SK-N-SH treated with all-trans-retinoic acid at 6 μM for 48 hours (cell line): ENCODE measurements around the gene NFIA.

Experiments
- ATAC-seq: fragments of 200-7000 bp; cut with Tn5 transposase; 3 replicates; pipeline ENCODE4 v1.9.1; 2020; ENCODE audit warnings: mild to moderate bottlenecking, moderate library complexity
- BACH2 ChIP-seq: fragments of 250-450 bp; sonication (Bioruptor Pico); IDR thresholded peaks from 2 replicates; pipeline ENCODE4 v1.9.0; 2021; ENCODE audit warnings: mild to moderate bottlenecking, borderline replicate concordance
- GLIS3 ChIP-seq: fragments of 250-450 bp; sonication (Bioruptor Pico); IDR thresholded peaks from 2 replicates; pipeline ENCODE4 v1.5.0; 2020; ENCODE audit warnings: mild to moderate bottlenecking, moderate library complexity
- ISL1 ChIP-seq: fragments of 250-450 bp; sonication (Bioruptor Pico); IDR thresholded peaks from 2 replicates; pipeline ENCODE4 v2.1.2; 2022; ENCODE audit warnings: mild to moderate bottlenecking, moderate library complexity
- OSR1 ChIP-seq: fragments of 250-450 bp; sonication (Bioruptor Pico); IDR thresholded peaks from 2 replicates; pipeline ENCODE4 v1.8.0; 2022; ENCODE audit warnings: moderate library complexity, mild to moderate bottlenecking, inconsistent platforms
- PPARA ChIP-seq: fragments of 250-450 bp; sonication (Bioruptor Pico); IDR thresholded peaks from 2 replicates; pipeline ENCODE4 v1.5.0; 2020; ENCODE audit warnings: mild to moderate bottlenecking, borderline replicate concordance
- RARB ChIP-seq: fragments of 250-450 bp; sonication (Bioruptor Pico); IDR thresholded peaks from 2 replicates; pipeline ENCODE4 v1.8.0; 2021; ENCODE audit warnings: mild to moderate bottlenecking, moderate library complexity
- SNAI2 ChIP-seq: fragments of 250-450 bp; sonication (Bioruptor Pico); IDR thresholded peaks from 2 replicates; pipeline ENCODE4 v1.5.0; 2020; ENCODE audit warnings: mild to moderate bottlenecking, moderate library complexity
- TCF4 ChIP-seq: fragments of 250-450 bp; sonication (Bioruptor Pico); IDR thresholded peaks from 2 replicates; pipeline ENCODE4 v1.8.0; 2021; ENCODE audit warnings: mild to moderate bottlenecking, moderate library complexity, borderline replicate concordance
- TOX ChIP-seq: fragments of 250-450 bp; sonication (Bioruptor Pico); IDR thresholded peaks from 2 replicates; pipeline ENCODE4 v1.8.0; 2021; ENCODE audit warnings: mild to moderate bottlenecking, moderate library complexity, borderline replicate concordance
- ZC3H10 ChIP-seq: fragments of 250-450 bp; sonication (Bioruptor Pico); IDR thresholded peaks from 2 replicates; pipeline ENCODE4 v1.5.1; 2021; ENCODE audit warnings: mild to moderate bottlenecking, moderate library complexity
- ZFP30 ChIP-seq: fragments of 450-650 bp; formaldehyde crosslinking; IDR thresholded peaks from 2 replicates; pipeline ENCODE4 v1.5.0; 2022; ENCODE audit warnings: mild to moderate bottlenecking, moderate library complexity
- ZNF565 ChIP-seq: fragments of 450-650 bp; formaldehyde crosslinking; conservative IDR thresholded peaks from 2 replicates; pipeline ENCODE4 v1.5.0; 2020; ENCODE audit warnings: low read depth, mild to moderate bottlenecking, moderate library complexity
- ZNF70 ChIP-seq: fragments of 450-650 bp; formaldehyde crosslinking; IDR thresholded peaks from 2 replicates; pipeline ENCODE4 v1.5.0; 2020; ENCODE audit warnings: mild to moderate bottlenecking, moderate library complexity
- TF ChIP-seq, protein P1 (sequence below): fragments of 250-450 bp; sonication (Bioruptor Pico); IDR thresholded peaks from 2 replicates; pipeline ENCODE4 v1.8.0; 2021; ENCODE audit warnings: low read depth, mild to moderate bottlenecking, moderate library complexity, borderline replicate concordance
- TF ChIP-seq, protein P2 (sequence below): fragments of 250-450 bp; sonication (Bioruptor Pico); IDR thresholded peaks from 2 replicates; pipeline ENCODE4 v1.5.1; 2021; ENCODE audit warnings: mild to moderate bottlenecking, moderate library complexity
- TF ChIP-seq, protein P3 (sequence below): fragments of 250-450 bp; sonication (Bioruptor Pico); IDR thresholded peaks from 2 replicates; pipeline ENCODE4 v1.5.1; 2020; ENCODE audit warnings: low read depth, mild to moderate bottlenecking, moderate library complexity
- TF ChIP-seq, protein P4 (sequence below): fragments of 250-450 bp; sonication (Bioruptor Pico); IDR thresholded peaks from 2 replicates; pipeline ENCODE4 v1.5.0; 2020; ENCODE audit warnings: mild to moderate bottlenecking, moderate library complexity

Gene NFIA

DNA sequence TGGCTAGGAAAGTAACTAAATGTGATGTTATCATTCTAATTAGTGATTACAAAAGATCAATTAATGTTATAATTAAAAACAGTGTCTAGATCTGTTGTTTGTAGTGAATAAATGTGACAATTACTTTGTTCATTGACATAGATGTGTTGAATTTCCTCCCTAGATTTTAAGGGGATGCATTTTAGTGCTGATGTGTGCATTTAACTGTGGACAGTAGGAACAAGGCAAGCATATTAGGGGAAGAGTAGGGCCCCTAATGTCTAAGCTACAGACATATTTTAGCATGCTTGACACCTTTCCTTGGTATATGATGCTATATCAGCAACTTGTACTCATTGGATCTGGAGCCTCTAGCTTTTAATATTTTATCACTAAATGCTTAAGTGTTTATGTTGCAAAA is 48.9 kb downstream of the NFIA start (continued):
- TF ChIP-seq ZFP30 (CRISPR knock-in tag) (no peak), SNAI2 (CRISPR knock-in tag) (no peak)

DNA sequence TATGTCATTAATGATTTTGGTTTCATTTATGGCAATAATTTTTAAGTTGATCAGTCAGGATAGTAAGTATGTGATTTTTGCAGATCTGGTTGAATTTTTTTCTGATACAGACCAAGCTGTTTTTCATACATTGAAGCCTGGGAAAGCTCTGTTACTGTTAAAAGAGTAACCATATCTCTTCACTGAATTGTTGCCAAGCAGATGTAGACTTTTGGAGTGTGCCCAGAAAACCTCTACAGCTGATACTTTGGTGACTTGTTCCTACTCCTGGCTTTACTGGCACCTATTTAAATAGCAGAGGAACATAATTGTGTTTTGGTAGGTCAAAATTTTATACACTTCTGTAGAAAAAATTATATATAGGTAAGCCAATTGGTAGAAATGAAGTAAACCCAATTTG is 49.4 kb downstream of the NFIA start:
- ATAC-seq, result peak; percentile 78
- TF ChIP-seq ZNF70 (CRISPR knock-in tag) (no peak), ISL1 (CRISPR knock-in tag) (no peak), GLIS3 (no peak), BACH2 (CRISPR knock-in tag) (no peak), TCF4 (peak; percentile 19; the same call in 1 of the 2 replicates)

DNA sequence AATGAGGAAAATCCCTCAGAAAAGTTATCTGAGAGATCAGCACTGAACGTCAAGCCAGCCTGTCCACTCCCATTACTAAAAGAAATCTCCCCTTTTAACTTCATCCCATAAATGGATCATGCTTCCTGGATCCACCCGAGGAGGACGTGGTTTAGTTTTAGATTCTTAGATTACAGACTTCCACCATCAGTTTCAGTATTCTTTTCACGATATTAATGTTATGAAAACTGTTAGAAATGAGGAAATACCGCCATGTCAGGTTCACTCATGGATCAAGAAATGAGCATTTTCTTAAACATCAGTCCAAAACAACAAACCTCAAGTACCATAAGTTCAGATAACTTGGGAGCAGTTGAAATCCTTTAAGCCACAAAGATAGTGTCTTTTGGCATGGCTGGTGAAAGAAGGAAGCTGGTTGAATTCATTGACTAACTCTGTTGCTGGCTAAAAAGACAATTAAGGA is 49.8 kb downstream of the NFIA start:
- TF ChIP-seq, protein P1, sequence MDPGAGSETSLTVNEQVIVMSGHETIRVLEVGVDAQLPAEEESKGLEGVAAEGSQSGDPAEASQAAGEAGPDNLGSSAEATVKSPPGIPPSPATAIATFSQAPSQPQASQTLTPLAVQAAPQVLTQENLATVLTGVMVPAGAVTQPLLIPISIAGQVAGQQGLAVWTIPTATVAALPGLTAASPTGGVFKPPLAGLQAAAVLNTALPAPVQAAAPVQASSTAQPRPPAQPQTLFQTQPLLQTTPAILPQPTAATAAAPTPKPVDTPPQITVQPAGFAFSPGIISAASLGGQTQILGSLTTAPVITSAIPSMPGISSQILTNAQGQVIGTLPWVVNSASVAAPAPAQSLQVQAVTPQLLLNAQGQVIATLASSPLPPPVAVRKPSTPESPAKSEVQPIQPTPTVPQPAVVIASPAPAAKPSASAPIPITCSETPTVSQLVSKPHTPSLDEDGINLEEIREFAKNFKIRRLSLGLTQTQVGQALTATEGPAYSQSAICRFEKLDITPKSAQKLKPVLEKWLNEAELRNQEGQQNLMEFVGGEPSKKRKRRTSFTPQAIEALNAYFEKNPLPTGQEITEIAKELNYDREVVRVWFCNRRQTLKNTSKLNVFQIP (CRISPR knock-in tag), result no peak
- TF ChIP-seq PPARA (no peak), ZNF70 (CRISPR knock-in tag) (no peak), ZNF565 (CRISPR knock-in tag) (no peak), OSR1 (CRISPR knock-in tag) (no peak)
- TF ChIP-seq, protein P2, sequence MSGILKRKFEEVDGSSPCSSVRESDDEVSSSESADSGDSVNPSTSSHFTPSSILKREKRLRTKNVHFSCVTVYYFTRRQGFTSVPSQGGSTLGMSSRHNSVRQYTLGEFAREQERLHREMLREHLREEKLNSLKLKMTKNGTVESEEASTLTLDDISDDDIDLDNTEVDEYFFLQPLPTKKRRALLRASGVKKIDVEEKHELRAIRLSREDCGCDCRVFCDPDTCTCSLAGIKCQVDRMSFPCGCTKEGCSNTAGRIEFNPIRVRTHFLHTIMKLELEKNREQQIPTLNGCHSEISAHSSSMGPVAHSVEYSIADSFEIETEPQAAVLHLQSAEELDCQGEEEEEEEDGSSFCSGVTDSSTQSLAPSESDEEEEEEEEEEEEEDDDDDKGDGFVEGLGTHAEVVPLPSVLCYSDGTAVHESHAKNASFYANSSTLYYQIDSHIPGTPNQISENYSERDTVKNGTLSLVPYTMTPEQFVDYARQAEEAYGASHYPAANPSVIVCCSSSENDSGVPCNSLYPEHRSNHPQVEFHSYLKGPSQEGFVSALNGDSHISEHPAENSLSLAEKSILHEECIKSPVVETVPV (CRISPR knock-in tag), result no peak
- TF ChIP-seq, protein P3, sequence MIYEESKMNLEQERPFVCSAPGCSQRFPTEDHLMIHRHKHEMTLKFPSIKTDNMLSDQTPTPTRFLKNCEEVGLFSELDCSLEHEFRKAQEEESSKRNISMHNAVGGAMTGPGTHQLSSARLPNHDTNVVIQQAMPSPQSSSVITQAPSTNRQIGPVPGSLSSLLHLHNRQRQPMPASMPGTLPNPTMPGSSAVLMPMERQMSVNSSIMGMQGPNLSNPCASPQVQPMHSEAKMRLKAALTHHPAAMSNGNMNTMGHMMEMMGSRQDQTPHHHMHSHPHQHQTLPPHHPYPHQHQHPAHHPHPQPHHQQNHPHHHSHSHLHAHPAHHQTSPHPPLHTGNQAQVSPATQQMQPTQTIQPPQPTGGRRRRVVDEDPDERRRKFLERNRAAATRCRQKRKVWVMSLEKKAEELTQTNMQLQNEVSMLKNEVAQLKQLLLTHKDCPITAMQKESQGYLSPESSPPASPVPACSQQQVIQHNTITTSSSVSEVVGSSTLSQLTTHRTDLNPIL, result no peak
- TF ChIP-seq, protein P4, sequence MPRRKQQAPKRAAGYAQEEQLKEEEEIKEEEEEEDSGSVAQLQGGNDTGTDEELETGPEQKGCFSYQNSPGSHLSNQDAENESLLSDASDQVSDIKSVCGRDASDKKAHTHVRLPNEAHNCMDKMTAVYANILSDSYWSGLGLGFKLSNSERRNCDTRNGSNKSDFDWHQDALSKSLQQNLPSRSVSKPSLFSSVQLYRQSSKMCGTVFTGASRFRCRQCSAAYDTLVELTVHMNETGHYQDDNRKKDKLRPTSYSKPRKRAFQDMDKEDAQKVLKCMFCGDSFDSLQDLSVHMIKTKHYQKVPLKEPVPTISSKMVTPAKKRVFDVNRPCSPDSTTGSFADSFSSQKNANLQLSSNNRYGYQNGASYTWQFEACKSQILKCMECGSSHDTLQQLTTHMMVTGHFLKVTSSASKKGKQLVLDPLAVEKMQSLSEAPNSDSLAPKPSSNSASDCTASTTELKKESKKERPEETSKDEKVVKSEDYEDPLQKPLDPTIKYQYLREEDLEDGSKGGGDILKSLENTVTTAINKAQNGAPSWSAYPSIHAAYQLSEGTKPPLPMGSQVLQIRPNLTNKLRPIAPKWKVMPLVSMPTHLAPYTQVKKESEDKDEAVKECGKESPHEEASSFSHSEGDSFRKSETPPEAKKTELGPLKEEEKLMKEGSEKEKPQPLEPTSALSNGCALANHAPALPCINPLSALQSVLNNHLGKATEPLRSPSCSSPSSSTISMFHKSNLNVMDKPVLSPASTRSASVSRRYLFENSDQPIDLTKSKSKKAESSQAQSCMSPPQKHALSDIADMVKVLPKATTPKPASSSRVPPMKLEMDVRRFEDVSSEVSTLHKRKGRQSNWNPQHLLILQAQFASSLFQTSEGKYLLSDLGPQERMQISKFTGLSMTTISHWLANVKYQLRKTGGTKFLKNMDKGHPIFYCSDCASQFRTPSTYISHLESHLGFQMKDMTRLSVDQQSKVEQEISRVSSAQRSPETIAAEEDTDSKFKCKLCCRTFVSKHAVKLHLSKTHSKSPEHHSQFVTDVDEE (CRISPR knock-in tag), result no peak
- TF ChIP-seq, all 23 proteins: peak for 0
- peak; percentile 70 for ATAC-seq

DNA sequence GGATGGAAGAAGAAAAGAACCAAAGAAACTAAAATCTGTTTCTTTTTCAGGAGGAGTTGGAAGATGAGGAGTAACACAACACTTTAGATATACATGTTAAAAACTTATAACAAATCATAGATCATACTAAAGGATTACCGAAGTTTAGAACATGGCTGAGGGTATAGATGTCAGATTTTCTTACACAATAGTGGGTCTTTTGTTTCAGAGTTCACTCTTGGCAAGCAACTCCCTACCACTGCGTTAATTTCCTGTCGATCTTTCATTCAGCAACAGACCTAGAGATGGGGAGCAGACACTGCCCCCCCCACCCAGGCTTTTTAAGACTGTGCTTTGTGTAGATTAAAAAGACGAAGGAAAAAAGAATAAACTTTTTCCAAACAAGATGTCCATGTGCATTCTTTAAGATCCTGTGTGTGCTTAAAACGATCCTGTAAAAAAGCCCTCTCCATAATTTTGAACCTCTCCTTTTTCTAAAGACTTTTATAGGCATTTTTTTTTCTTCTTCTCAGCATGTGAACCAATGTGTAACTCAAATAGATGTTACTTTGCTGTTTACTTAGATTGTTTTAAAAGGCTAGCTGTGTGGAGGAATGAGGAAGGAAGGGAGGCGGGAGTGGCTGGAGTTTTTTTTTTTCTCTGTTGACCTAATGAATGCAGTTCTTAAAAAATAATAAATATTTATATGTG is 50.4 kb downstream of the NFIA start:
- peak; percentile 11; the same call in 1 of the 3 replicates for ATAC-seq
- TF ChIP-seq ZNF70 (CRISPR knock-in tag) (no peak), ZNF565 (CRISPR knock-in tag) (no peak), ISL1 (CRISPR knock-in tag) (no peak), TOX (CRISPR knock-in tag) (no peak), BACH2 (CRISPR knock-in tag) (no peak), ZFP30 (CRISPR knock-in tag) (no peak), ZC3H10 (CRISPR knock-in tag) (no peak), RARB (CRISPR knock-in tag) (no peak), OSR1 (CRISPR knock-in tag) (no peak)
- TF ChIP-seq, protein P1 (CRISPR knock-in tag), result no peak
